GM12878 (cell line): ENCODE results near the gene GSTP1. TPM values are rescaled to one million over a fixed set of nuclear protein-coding genes. Genes with fewer than 3 reads are reported as not detected.

Experiments used
- ATAC-seq: fragments of 200-7000 bp; cut with Tn5 transposase; 3 replicates; pipeline ENCODE4 v1.9.1; 2020; ENCODE audit warnings: mild to moderate bottlenecking, moderate library complexity
- BruUV-seq: library from RNA; stranded (reverse); fragments of 400-500 nt; replicated peaks from 2 replicates; lab custom pipeline; 2021; lab: Mats Ljungman, UMichigan
- CTCF ChIA-PET: fragments of 300-600 bp; sonication (Branson Sonifier 250); formaldehyde crosslinking; extraction: SDS; loops from one replicate; lab custom pipeline; 2021; ENCODE audit warnings: inconsistent platforms; lab: Yijun Ruan, JAX
- POLR2A ChIA-PET: fragments of 350-600 bp; formaldehyde crosslinking; extraction: SDS; loops from one replicate; lab custom pipeline; 2021; ENCODE audit warnings: inconsistent platforms; lab: Charles Lee
- RAD21 ChIA-PET: fragments of 300-600 bp; sonication (Branson Sonifier 250); formaldehyde crosslinking; loops from one replicate; lab custom pipeline; 2023; ENCODE audit warnings: antibody characterized with exemption; ENCODE audit not compliant: unreplicated experiment; lab: Charles Lee
- SMC1A ChIA-PET: fragments of 300-600 bp; sonication (Branson Sonifier 250); formaldehyde crosslinking; loops from one replicate; lab custom pipeline; 2023; ENCODE audit not compliant: unreplicated experiment, uncharacterized antibody; lab: Charles Lee
- DNase-seq: peaks from one replicate; pipeline ENCODE4 v3.0.0-alpha.2; 2011; ENCODE audit warnings: low read depth, low spot score
- FAIRE-seq: peaks from 3 replicates; lab custom pipeline; 2011; peaks lifted over from hg19 to GRCh38; lab: Jason Lieb, UNC
- H2AFZ ChIP-seq: 2 replicates; pipeline ENCODE4 v1.6.0; 2011; ENCODE audit warnings: low read depth, low read length, control low read depth; ENCODE audit not compliant: control insufficient read depth
- H3K27ac ChIP-seq: 2 replicates; pipeline ENCODE4 v1.5.1; 2011; ENCODE audit warnings: control low read depth; ENCODE audit not compliant: control insufficient read depth, insufficient read depth
- H3K27me3 ChIP-seq, 2 experiments: replicated peaks in 1 of 2; 2 replicates each; pipeline versions ENCODE4 v1.6.0 to v1.6.1; 2011; ENCODE audit warnings: low read length in 1 of 2; ENCODE audit not compliant: control insufficient read depth in 2 of 2, insufficient read depth in 2 of 2
- H3K36me3 ChIP-seq, 2 experiments: 2 replicates each; pipeline ENCODE4 v1.5.1; 2011; ENCODE audit warnings: low read length in 1 of 2; ENCODE audit not compliant: control insufficient read depth in 2 of 2, insufficient read depth in 2 of 2
- H3K4me1 ChIP-seq: 2 replicates; pipeline ENCODE4 v1.6.1; 2011; ENCODE audit warnings: mild to moderate bottlenecking, low read length, moderate library complexity, mixed read lengths; ENCODE audit not compliant: control insufficient read depth, insufficient read depth
- H3K4me2 ChIP-seq: 2 replicates; pipeline ENCODE4 v1.6.0; 2011; ENCODE audit warnings: control low read depth; ENCODE audit not compliant: control insufficient read depth, insufficient read depth
- H3K4me3 ChIP-seq: fragments of 200-600 bp; sonication (generic); 2 replicates; pipeline ENCODE4 v1.5.1; 2016
- H3K79me2 ChIP-seq: 2 replicates; pipeline ENCODE4 v1.6.0; 2011; ENCODE audit warnings: low read length; ENCODE audit not compliant: control insufficient read depth, insufficient read depth
- H3K9ac ChIP-seq: 2 replicates; pipeline ENCODE4 v1.8.0; 2011; ENCODE audit warnings: low read length, control low read depth, mixed read lengths; ENCODE audit not compliant: control insufficient read depth, insufficient read depth
- H3K9me3 ChIP-seq: replicated peaks from 3 replicates; pipeline ENCODE4 v1.5.1; 2011; ENCODE audit warnings: mild to moderate bottlenecking, low read length; ENCODE audit not compliant: control insufficient read depth, insufficient read depth
- H4K20me1 ChIP-seq: 2 replicates; pipeline ENCODE4 v1.6.0; 2011; ENCODE audit not compliant: control insufficient read depth, insufficient read depth
- STAT1 ChIP-seq: fragments of 450-650 bp; conservative IDR thresholded peaks from 2 replicates; pipeline ENCODE4 v1.6.1; 2014; ENCODE audit warnings: antibody characterized with exemption, mild to moderate bottlenecking
- WGBS: methylation state at CpG from one replicate; pipeline ENCODE4 v1.1.6; 2016; ENCODE audit warnings: low lambda C conversion rate; ENCODE audit not compliant: insufficient replicate concordance, insufficient coverage; ENCODE audit errors: missing lambda C conversion rate; 5-methylcytosine and 5-hydroxymethylcytosine counted together
- in situ Hi-C: fragments of 300-500 bp; cut with MboI; formaldehyde crosslinking; loops from 9 replicates; pipeline ENCODE4 v1.14.3; 2018; ENCODE audit warnings: mixed read lengths
- intact Hi-C: fragments of 100-400 bp; cut with micrococcal nuclease; formaldehyde crosslinking; loops from one replicate; pipeline ENCODE4 v1.14.2; 2022; ENCODE audit not compliant: unreplicated experiment
- polyA plus RNA-seq, 11 experiments: library from polyadenylated mRNA; depleted of rRNA in 4 of 11; unstranded in 6 of 11; stranded (reverse) in 5 of 11; fragments of >200 nt; fragmentation: Nextera tagmentation in 4 of 11; fragmentation: Illumina TruSeq in 1 of 11; extraction: Ambion mirVana in 4 of 11; extraction: Trizol in 1 of 11; gene quantifications; 1 replicate in 1 of 11; 2 replicates in 10 of 11; pipeline versions ENCODE4 v1.2.1 to v1.2.3, GENCODE V29; 2011 to 2016; ENCODE audit warnings: inconsistent platforms in 2 of 11, missing spikeins in 2 of 11, low read depth in 1 of 11
- total RNA-seq, 4 experiments: library from RNA; depleted of rRNA in 3 of 4; stranded (reverse); fragments of >200 nt in 3 of 4; fragmentation: Illumina TruSeq in 1 of 4; extraction: Trizol in 1 of 4; gene quantifications; 2 replicates each; pipeline versions ENCODE4 v1.2.1 to v1.2.3, GENCODE V29; 2013 to 2021
- TF ChIP-seq, protein P1 (sequence below): fragments of 450-650 bp; formaldehyde crosslinking; IDR thresholded peaks from 2 replicates; pipeline ENCODE4 v1.5.0; 2022; ENCODE audit warnings: mild to moderate bottlenecking, missing genetic modification characterization
- TF ChIP-seq, protein P2 (sequence below): fragments of 450-650 bp; IDR thresholded peaks from 2 replicates; pipeline ENCODE4 v1.6.1; 2016; ENCODE audit warnings: mild to moderate bottlenecking

Gene GSTP1
- total and polyA plus RNA-seq, 10 of the 15 experiments (the other 5 are each of a cell fraction or from before 2014, with no cell fraction given): 469 to 1,788 (median 955) TPM

DNA sequence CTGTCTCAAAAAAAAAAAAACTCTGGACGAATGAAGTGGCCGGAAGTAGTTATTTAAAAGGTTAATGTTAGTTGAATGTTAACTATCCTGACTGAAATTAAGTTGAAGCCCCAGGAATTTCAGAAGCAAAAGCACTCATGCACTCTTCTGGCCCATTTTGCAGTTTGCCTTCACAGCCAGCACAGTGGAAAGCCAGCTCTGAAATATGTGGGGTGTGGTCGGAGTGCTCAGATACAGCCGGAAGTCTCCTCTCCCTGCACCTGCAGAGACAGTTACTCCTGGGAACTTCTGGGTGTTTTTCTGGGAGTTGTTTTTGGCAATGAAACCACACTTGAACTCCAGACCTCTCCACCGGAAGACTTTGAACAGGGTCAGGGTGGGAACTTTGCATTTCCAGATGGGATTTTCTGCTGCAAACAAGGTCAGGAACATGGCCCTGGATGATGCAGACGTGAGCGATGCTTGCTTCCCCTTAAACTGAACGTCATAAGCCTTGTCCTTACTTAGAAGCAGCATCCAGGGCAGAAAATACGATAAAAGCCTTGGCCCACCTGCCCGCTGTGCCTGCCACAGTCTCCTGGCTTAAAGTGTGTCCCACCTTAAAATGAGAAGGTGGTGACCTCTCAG, 38.9 kb upstream of the GSTP1 start:
- H4K20me1 ChIP-seq: no peaks in the 10 kb centered on the region
- in situ Hi-C loops: no loop called here

More for the DNA sequence above, 38.9 kb upstream of the GSTP1 start:
- Histone ChIP-seq H3K36me3 (no peaks in the 10 kb centered on the region), H3K9me3 (no peaks in the 10 kb centered on the region; the same call in 2 of the 3 replicates), H3K9ac (no peak overlapping the region), H3K4me2 (no peak overlapping the region), H2AFZ (no peak overlapping the region), H3K27ac (no peak overlapping the region), H3K4me1 (no peaks in the 10 kb centered on the region), H3K79me2 (no peaks in the 10 kb centered on the region), H3K4me3 (no peak overlapping the region), H3K27me3 (no peaks in the 10 kb centered on the region)
- intact Hi-C loops: no loop called here
- no peak for ATAC-seq
- WGBS: 45% methylated on average over 10 of the region's 10 CpGs
- TF ChIP-seq, protein P1, sequence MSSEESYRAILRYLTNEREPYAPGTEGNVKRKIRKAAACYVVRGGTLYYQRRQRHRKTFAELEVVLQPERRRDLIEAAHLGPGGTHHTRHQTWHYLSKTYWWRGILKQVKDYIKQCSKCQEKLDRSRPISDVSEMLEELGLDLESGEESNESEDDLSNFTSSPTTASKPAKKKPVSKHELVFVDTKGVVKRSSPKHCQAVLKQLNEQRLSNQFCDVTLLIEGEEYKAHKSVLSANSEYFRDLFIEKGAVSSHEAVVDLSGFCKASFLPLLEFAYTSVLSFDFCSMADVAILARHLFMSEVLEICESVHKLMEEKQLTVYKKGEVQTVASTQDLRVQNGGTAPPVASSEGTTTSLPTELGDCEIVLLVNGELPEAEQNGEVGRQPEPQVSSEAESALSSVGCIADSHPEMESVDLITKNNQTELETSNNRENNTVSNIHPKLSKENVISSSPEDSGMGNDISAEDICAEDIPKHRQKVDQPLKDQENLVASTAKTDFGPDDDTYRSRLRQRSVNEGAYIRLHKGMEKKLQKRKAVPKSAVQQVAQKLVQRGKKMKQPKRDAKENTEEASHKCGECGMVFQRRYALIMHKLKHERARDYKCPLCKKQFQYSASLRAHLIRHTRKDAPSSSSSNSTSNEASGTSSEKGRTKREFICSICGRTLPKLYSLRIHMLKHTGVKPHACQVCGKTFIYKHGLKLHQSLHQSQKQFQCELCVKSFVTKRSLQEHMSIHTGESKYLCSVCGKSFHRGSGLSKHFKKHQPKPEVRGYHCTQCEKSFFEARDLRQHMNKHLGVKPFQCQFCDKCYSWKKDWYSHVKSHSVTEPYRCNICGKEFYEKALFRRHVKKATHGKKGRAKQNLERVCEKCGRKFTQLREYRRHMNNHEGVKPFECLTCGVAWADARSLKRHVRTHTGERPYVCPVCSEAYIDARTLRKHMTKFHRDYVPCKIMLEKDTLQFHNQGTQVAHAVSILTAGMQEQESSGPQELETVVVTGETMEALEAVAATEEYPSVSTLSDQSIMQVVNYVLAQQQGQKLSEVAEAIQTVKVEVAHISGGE (CRISPR knock-in tag): no peak
- TF ChIP-seq STAT1: no peak
- TF ChIP-seq, protein P2, sequence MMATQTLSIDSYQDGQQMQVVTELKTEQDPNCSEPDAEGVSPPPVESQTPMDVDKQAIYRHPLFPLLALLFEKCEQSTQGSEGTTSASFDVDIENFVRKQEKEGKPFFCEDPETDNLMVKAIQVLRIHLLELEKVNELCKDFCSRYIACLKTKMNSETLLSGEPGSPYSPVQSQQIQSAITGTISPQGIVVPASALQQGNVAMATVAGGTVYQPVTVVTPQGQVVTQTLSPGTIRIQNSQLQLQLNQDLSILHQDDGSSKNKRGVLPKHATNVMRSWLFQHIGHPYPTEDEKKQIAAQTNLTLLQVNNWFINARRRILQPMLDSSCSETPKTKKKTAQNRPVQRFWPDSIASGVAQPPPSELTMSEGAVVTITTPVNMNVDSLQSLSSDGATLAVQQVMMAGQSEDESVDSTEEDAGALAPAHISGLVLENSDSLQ: no peak
- POLR2A ChIA-PET: no interaction called here
- SMC1A ChIA-PET: no interaction called here
- no TSS peak for BruUV-seq
- CTCF ChIA-PET: no interaction called here
- RAD21 ChIA-PET: no interaction called here
- FAIRE-seq: no peak
- no peak for DNase-seq
